Natural killer cell (primary cell): ENCODE measurements around the gene KIF5C. TPM values are rescaled to one million over a fixed set of nuclear protein-coding genes. Genes with fewer than 3 reads are reported as not detected.

Experiments used
- ATAC-seq, 3 donors: fragments of 150-1000 bp in 2 of 3; fragments of 200-7000 bp in 1 of 3; cut with Tn5 transposase; 1 replicate in 1 of 3; 2 replicates in 2 of 3; pipeline ENCODE4 v1.10.0; 2021; ENCODE audit warnings: mild to moderate bottlenecking in 2 of 3, moderate library complexity in 2 of 3
- DNase-seq, 2 donors: peaks; one replicate each; pipeline versions ENCODE4 v3.0.0 to v3.0.0-alpha.2; 2013 to 2021; ENCODE audit warnings: mixed read lengths in 1 of 2
- H3K27ac ChIP-seq: one replicate; pipeline ENCODE4 v1.5.1; 2013; ENCODE audit warnings: mild to moderate bottlenecking, low read length
- H3K27me3 ChIP-seq: one replicate; pipeline ENCODE4 v1.6.1; 2013; ENCODE audit warnings: low read length; ENCODE audit not compliant: control insufficient read depth, insufficient read depth
- H3K36me3 ChIP-seq: one replicate; pipeline ENCODE4 v1.6.1; 2013; ENCODE audit warnings: low read length; ENCODE audit not compliant: control insufficient read depth, insufficient read depth
- H3K4me1 ChIP-seq: one replicate; pipeline ENCODE4 v1.6.1; 2013; ENCODE audit warnings: low read length; ENCODE audit not compliant: control insufficient read depth, insufficient read depth
- H3K4me3 ChIP-seq: one replicate; pipeline ENCODE4 v1.5.1; 2013; ENCODE audit warnings: low read length
- H3K9me3 ChIP-seq: one replicate; pipeline ENCODE4 v1.6.1; 2013; ENCODE audit warnings: low read length; ENCODE audit not compliant: control insufficient read depth, insufficient read depth
- H3K27ac Mint-ChIP-seq, 2 donors: one replicate each; pipeline ENCODE4 v1.8.0; 2022; ENCODE audit warnings: mild to moderate bottlenecking in 2 of 2, mixed read lengths in 2 of 2, moderate library complexity in 1 of 2
- H3K27me3 Mint-ChIP-seq, 2 donors: one replicate each; pipeline ENCODE4 v1.8.0; 2022; ENCODE audit warnings: low read depth in 2 of 2, mixed read lengths in 2 of 2
- H3K36me3 Mint-ChIP-seq: one replicate; pipeline ENCODE4 v1.8.0; 2022; ENCODE audit warnings: mixed read lengths
- H3K4me1 Mint-ChIP-seq, 2 donors: one replicate each; pipeline ENCODE4 v1.8.0; 2022; ENCODE audit warnings: mixed read lengths in 2 of 2
- H3K4me3 Mint-ChIP-seq: one replicate; pipeline ENCODE4 v1.8.0; 2022; ENCODE audit warnings: mild to moderate bottlenecking, moderate library complexity, mixed read lengths
- H3K9me3 Mint-ChIP-seq, 2 donors: one replicate each; pipeline ENCODE4 v1.8.0; 2022; ENCODE audit warnings: mixed read lengths in 2 of 2
- CTCF ChIP-seq: fragments of 200-600 bp; IDR thresholded peaks from one replicate; pipeline ENCODE4 v1.8.0; 2022; ENCODE audit warnings: antibody characterized with exemption
- WGBS: methylation state at CpG from one replicate; pipeline ENCODE4 v1.1.7; 2013; ENCODE audit warnings: missing lambda C conversion rate; ENCODE audit not compliant: insufficient coverage; 5-methylcytosine and 5-hydroxymethylcytosine counted together
- intact Hi-C: fragments of 100-400 bp; cut with micrococcal nuclease; formaldehyde crosslinking; loops from one replicate; pipeline ENCODE4 v1.14.2; 2022
- total RNA-seq, 4 donors: library from RNA; stranded (reverse); fragments of 120-200 nt in 1 of 4; gene quantifications; one replicate each; pipeline versions ENCODE4 v1.2.3 to v1.2.4, GENCODE V29; 2013 to 2022

Gene KIF5C
- total RNA-seq, 3 donors from 2014 or later (not counting 1 experiment from before 2014, with no cell fraction given): 0.42 to 2.7 (median 1.8) TPM

GRCh38 chr2:149023091-149023490 lies 148.1 kb downstream of the KIF5C start:
- H3K36me3 Mint-ChIP-seq: no peaks in the 10 kb centered on the region
- H3K9me3 ChIP-seq: no peaks in the 10 kb centered on the region
- no peak for DNase-seq
- ATAC-seq: no peak
- no peaks in the 10 kb centered on the region for H3K27me3 ChIP-seq
- H3K27ac Mint-ChIP-seq: no peak overlapping the region
- H3K36me3 ChIP-seq: no peaks in the 10 kb centered on the region
- intact Hi-C loops: no loop called here
- H3K4me3 ChIP-seq: no peak overlapping the region
- H3K4me1 ChIP-seq: peaks cover 4% of the 10 kb centered on the region
- no peaks in the 10 kb centered on the region for H3K9me3 Mint-ChIP-seq
- H3K4me1 Mint-ChIP-seq: no peaks in the 10 kb centered on the region
- TF ChIP-seq CTCF: no peak
- H3K4me3 Mint-ChIP-seq: no peak overlapping the region
- no peak overlapping the region for H3K27ac ChIP-seq
- WGBS: 81% methylated on average over 6 of the region's 6 CpGs
- H3K27me3 Mint-ChIP-seq: peaks cover 13 to 17% of the 10 kb centered on the region in 2 donors

GRCh38 chr2:149027590-149028250 lies 152.7 kb downstream of the KIF5C start:
- DNase-seq (no peak), ATAC-seq (no peak)
- no peak for TF ChIP-seq CTCF
- Histone ChIP-seq H3K27me3 (no peaks in the 10 kb centered on the region), H3K4me1 (no peaks in the 10 kb centered on the region), H3K4me3 (no peak overlapping the region), H3K27ac (no peak overlapping the region), H3K9me3 (no peaks in the 10 kb centered on the region), H3K36me3 (no peaks in the 10 kb centered on the region)
- no peak overlapping the region for H3K27ac Mint-ChIP-seq
- H3K4me3 Mint-ChIP-seq: no peak overlapping the region
- no peaks in the 10 kb centered on the region for H3K4me1 Mint-ChIP-seq
- intact Hi-C loops: no loop called here
- no peaks in the 10 kb centered on the region for H3K36me3 Mint-ChIP-seq
- WGBS: 80% methylated on average over 5 of the region's 7 CpGs
- peaks cover 16 to 36% of the 10 kb centered on the region in 2 donors for H3K27me3 Mint-ChIP-seq
- no peaks in the 10 kb centered on the region for H3K9me3 Mint-ChIP-seq

GRCh38 chr2:149028377-149028776 lies 153.3 kb downstream of the KIF5C start:
- intact Hi-C loops: no loop called here
- ATAC-seq (no peak), DNase-seq (no peak)
- no peak overlapping the region for H3K27ac ChIP-seq
- no peaks in the 10 kb centered on the region for H3K4me1 ChIP-seq
- H3K4me3 ChIP-seq: no peak overlapping the region
- Mint-ChIP-seq H3K27ac (no peak overlapping the region), H3K4me1 (no peaks in the 10 kb centered on the region), H3K36me3 (no peaks in the 10 kb centered on the region), H3K4me3 (no peak overlapping the region), H3K9me3 (no peaks in the 10 kb centered on the region), H3K27me3 (peaks cover 16 to 36% of the 10 kb centered on the region in 2 donors)
- no peaks in the 10 kb centered on the region for H3K9me3 ChIP-seq
- no peaks in the 10 kb centered on the region for H3K27me3 ChIP-seq
- TF ChIP-seq CTCF: no peak
- H3K36me3 ChIP-seq: no peaks in the 10 kb centered on the region
- 91% methylated on average over 6 of the region's 6 CpGs for WGBS

- Histone ChIP-seq H3K9me3 (no peaks in the 10 kb centered on the region), H3K27ac (no peak overlapping the region), H3K4me3 (no peak overlapping the region), H3K27me3 (no peaks in the 10 kb centered on the region), H3K36me3 (no peaks in the 10 kb centered on the region), H3K4me1 (no peaks in the 10 kb centered on the region)
- H3K36me3 Mint-ChIP-seq: no peaks in the 10 kb centered on the region
- H3K9me3 Mint-ChIP-seq: no peaks in the 10 kb centered on the region
- no peaks in the 10 kb centered on the region for H3K4me1 Mint-ChIP-seq
- intact Hi-C loops: no loop called here
- ATAC-seq: no peak
- no peak overlapping the region for H3K4me3 Mint-ChIP-seq
- TF ChIP-seq CTCF: no peak
- peaks cover 20 to 36% of the 10 kb centered on the region in 2 donors for H3K27me3 Mint-ChIP-seq
- WGBS: 67% methylated on average over 2 of the region's 2 CpGs
- H3K27ac Mint-ChIP-seq: no peak overlapping the region
- no peak for DNase-seq
These were observed 153.9 kb downstream of the KIF5C start for GRCh38 chr2:149028891-149029290.
